HPDE6-E6E7 (cell line): ENCODE results near the gene CARD9.
"Not testable (repeated sequence)": the region's sequence is repeated elsewhere in the genome, so short reads cannot be mapped to it uniquely, and the experiment has no call there.

Experiments used
- DNase-seq: peaks from one replicate; pipeline ENCODE4 v3.0.0; 2011; ENCODE audit warnings: missing footprints; ENCODE audit errors: extremely low spot score

Gene CARD9

DNA sequence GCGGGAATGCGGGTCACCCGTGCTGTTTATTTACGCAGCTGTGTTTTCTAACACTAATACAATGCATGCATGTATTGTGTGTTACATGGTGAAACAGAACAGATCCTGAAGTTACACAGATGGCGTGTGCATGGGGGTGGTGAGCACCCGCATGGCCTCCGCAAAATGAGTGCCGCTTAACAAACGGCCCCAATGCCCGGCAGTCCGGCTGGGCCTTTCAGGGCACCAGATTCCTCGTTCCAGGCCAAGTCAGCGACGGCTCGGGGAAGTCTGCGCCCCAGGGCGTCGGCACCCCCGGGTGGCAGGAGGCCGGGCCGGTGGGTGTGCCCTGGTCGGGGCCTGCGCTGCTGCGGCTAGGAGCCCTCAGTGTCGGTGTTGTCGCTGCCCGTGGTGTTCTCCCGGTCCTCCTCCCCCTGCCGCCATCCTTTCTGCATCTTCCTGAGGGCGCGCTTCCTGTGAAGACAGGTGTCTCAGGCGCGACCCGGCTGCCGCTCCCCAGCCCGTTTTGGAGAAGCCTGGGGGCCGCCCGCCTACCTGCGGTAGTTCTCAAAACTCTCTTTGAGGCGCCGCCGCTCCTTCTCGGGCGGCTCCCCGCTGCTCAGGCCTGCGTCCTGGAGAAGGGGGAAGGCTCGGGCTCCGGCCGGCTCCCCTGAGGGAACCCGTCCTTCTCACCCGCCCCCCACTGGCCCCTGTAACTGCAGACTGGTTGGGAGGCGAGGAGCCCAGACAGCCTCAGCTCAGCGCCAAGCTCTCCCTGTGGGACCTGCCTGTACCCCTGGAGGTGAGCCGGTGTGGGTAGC is 9.3 kb downstream of the CARD9 start:
- no peak for DNase-seq

DNA sequence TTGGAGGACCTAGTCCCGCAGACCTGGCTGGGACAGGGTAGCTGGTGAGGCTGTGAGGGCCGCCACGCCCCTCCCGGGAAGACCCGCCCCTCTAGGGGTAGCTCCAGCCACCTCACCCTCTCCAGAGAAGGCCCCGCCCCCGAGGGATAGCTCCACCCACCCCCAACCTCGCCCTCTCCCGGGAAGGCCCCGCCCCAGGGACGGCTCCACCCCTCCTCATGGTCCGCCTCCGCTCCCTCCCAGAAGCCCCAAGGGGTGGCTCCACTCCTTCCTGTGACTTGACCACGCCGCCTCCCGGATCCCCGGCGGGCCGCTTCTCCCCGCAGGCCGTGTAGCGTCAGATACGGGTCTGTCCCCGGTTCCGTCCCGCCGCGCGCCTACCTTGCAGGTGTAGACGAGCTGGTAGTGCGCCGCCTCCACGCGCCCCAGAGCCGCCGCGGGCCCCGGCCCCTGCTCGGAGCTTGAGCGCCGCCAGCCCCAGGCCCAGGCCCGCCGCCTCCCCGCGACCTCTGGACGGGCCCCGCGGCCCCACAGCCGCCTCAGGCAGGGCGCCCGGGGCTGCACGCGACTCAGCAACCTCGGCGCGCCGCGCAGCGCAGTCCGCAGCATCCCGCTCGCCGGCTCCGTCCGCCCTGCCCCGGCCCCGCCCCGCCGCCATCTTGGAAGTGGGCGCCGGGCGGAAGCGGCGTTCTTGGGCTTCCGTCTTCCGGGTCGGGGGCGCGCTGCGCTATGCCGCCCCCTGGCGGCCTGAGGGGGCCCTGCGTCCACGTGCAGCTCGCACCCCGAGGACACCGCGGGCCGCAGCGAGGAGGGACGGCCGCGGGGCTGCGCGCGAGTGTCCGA is 10.1 kb downstream of the CARD9 start, which contains the start of gene DNLZ:
Gene DNLZ, minus strand, starts transcription at position 639 of the 843 bp plus-strand sequence. Its CDS starts 30 bp downstream, at position 609.
- DNase-seq: peak; percentile 93

DNA sequence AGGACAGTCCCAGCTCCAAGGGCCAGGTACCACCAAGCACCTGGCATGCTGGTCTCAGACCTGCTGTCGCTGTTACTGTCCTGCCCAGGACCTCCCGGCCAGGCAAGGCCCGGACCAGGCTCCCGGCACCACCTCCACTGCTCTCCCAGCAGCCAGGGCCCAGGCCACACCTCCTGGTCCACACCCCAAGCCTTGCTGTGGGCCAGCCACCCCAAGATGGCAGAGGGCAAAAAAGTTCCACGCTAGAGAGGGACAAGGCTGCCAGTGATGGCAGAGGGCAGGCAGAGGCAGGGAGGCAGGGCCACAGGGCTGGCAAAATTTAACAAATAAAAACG is 11.1 kb downstream of the CARD9 start:
- DNase-seq: no peak

DNA sequence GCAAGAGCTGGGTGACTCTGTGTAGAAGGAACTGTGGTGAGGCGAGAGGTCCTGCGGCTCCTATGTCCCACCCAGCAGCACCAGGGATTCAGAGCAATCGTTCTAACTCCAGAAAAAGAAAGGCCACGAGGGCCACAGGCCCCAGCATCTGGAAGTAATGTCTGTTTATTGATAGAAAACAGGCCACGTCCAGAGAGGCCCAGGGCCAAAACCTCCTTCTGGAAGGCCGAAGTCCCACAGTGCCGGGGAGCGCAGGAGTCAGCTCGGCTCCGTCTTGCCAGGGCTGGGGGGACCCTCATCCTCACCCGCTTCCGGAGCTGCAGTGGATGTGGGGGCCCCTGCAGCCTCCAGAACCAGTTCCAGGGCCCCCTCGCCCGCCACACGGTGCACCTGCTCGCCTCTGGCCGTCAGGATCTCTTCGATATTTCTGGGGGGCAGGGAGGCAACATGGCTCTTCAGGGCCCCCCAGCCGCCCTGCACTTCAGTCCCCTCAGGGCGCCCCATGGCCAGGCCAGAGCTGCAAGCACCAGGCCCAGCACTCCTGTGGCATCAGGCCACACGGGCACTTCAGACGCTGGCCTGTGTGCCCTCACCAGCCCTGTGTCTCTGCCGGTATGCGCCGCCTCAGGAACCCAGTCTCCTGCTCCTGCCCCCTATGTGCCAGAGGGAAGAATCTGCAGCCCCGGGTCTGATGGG is 11.6 kb downstream of the CARD9 start:
- DNase-seq: no peak

DNA sequence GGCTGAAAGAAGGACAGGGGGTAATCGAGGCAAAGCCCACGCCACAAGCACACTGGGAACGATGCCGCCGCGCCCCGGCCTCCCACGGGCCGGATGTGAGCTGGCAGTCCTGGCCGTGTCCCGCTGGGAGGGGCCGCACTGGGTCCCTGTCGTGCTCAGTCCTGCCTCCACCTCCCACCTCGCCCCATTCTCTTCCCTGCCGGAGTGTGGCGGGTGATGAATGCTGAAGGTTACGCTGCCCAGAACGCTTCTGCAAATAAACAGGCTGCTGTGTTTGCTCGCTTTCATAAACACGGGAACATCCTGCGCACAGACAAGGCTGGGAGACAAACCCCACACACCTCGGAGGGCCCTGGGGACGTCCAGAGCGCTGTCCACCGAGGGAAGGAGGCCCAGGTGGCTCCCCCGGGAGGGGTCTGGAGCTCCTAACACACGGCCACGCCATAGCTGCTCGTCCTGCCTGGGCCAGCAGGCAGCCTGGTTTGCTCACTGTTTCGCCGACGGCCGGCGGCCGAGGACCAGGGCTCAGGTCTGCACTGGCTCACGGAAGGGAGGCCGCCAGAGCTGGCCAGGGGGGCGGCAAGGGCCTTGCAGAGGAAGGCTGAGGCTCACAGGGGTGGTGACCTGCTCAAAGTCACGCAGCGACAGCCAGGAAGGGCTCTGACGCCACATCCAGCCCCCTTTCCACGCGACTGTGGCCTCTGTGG is 12.3 kb downstream of the CARD9 start:
- no peak for DNase-seq

DNA sequence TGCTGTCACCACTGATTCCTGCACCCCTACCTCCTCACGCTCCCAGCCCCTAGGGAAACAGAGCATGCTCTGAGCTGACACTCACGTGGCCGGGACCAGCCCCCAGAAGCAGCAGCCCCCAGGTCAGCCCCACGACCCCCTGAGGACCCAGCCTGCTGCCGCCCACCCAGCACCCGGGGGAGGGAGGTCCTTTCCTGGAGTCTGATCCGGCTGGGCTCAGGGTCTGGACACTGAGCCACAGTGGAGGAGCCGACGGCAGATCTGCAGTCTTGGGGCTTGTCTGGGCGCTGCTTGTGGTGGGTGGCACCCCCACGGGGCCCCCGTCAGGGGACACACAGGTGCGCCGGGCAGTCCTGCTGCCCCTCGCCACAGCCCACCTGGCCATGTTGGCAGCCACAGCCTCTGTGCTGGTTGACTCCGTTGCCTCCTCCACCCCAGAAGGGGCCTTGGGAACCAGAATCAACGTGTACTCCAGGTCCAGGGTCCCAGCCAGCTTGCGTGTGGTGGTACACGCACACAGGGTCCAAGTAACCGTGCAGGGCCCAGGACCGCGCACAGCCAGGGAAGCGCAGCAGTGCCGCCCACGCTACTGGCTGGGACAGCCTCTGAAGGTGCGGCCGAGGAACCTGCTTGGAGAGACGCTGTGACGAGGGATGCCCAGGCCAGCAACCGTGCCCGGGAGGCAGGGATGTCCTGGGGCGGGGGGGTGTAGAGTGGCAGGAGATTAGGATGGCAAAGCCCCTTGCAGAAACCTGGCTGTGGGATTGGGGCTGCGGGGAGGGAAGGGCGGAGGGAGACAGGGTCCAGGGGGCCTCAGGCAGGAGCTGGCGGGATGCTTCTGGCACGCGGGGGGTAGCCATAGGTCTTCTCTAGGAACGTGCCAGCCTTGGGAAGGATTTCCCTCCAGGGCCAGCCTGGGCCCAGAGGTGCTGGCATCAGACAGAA is 13.4 kb downstream of the CARD9 start:
- no peak for DNase-seq

DNA sequence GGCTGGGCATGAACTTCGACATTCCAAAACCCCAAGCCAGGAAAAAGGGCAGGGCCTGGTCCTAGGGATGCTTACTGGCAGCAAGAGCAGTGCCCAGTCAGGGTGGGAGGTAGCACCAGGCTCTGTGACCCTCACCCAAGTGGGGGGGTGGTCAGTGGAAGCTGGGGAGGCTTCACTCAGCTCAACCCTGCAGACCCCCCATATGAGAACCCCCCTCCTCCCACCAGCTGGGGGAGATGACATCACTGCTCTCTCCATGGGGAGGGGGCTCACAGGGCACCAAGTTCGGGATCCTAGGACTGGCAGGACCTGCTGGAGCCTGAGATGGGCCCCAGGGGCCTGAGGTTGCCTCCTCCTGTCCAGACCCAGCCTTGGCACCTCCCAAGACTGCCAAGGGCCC is 14.6 kb downstream of the CARD9 start:
- DNase-seq: no peak

DNA sequence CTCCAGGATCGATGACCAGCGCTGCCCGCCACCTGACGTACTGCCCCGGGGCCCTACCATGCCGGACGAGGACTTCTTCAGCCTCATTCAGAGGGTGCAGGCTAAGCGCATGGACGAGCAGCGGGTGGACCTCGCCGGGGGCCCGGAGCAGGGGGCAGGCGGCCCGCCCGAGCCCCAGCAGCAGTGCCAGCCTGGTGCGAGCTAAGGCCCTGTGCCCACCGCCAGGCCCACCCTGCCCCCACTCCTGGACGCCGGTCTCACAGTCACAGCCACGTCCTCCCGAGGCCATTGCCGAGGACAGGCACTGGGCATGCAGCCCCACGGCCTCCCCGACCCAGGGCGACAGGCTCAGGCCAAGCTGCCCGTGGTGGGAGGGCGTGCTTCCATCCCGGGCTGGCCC is 15.5 kb downstream of the CARD9 start:
- DNase-seq: no peak

DNA sequence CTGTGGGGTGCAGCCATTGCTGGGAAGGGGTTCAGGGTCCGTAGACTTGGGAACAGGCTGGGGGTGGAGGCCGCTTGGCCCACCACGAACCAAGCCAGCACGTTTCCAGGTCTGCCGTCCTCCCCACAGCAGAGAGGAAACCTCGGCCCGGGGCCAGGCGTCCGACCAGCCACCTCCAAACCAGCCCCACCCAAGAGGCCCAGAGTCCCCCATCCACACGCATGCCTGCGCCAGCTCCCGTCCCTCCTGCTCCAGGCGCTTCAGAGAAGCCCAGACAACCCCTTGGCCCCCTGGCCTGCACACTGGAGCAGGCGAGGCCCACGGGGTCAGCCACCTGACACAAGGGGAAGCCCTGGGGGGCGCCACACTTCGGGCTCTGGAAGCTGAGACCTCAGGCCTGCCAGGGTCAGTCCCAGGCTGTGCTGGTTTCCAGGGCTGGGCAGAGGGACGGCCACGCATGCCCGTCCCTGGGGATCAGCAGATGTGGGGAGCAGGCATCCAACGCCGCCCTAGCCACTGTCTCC is 16.2 kb downstream of the CARD9 start:
- no peak for DNase-seq

DNA sequence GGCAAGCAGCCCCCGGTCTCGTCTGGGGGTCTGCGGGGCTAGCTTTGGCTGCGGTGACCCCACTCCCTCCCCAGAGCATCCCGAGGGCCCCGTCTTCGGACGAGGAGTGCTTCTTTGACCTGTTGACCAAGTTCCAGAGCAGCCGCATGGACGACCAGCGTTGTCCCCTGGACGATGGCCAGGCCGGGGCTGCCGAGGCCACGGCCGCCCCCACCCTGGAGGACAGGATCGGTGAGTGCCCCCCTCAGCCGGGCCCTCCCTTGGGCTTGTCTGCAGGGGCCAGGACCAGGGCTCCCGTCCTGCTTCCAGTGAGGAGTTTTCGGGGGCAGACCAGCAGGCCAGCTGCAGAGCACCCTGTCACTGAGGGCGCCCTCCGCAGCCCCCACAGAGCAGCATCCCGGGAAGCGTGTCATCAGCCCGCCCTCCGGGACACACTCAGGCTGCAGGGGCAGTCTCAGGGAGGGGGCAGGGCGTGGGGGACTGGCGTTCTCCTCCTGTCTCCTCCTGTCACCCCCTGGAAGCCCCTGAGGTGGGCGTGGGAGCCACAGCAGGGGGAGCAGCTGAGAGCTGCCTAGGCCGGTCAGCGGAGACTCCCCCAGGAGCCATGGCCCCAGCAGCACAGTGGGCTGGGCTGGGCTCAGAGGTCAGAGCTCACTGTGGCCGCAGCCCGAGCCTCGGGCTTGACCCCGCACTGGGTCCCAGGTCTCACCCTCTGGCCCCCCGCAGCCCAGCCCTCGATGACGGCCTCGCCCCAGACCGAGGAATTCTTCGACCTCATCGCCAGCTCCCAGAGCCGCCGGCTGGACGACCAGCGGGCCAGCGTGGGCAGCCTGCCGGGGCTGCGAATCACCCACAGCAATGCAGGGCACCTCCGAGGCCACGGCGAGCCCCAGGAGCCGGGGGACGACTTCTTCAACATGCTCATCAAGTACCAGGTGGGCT is 17.6 kb downstream of the CARD9 start:
- no peak for DNase-seq

DNA sequence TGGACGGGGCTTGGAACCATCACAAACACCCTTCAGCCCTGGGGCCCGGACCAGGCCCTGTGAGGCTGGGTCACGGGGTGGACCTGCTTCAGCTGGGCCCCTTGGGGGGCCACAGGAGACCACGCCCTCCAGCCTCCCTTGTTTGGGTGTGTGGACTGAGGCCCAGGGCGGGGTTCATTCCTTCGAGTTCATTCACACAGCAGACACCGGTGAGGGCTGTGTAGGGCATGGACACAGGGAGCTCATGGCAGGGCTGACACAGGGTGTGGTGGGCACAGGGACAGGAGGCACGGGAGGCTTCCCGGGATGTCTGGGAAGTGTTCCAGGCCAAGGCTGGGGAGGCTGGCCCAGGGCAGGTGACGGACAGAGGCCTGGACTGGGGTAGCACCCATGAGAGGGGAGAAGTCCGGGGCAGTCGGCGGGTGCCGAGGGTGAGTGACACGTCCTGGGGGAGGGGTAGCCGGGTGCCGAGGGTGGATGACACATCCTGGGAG is 18.8 kb downstream of the CARD9 start:
- DNase-seq: peak; percentile 28

DNA sequence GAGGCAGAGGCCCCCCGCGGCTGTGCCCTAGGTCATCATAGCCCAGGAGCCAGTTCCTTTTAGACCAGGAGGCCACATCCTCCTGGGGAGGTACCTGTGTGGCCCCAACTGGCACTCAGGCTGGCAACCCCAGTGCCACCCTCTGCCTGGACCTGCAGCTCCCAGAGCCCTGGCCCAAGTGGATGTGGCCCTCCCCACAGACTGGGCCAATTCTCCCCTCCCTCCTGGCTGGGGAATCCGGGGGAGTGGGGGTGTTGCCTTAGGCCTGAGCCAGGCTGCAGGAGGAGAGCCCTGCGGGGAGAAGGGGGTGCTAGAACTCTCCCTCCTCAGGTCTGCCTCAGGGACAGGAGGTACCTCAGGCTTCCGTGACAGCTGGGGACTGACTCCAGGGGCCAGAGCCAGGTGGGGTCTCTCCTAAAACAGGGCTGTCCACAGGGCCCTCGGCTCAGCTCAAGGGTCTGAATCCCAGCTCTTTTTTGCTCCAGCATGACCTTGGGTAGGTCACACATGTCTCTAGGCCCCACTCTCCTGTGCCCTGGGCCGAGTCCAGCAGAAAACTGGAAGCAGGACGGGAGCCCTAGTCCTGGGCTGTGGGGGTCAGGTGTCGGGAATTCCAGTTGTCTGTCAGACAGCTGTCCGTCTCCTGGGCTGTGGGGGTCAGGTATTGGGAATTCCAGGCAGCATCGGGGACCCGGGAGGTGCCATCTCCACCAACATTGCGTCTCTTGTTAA is 19.5 kb downstream of the CARD9 start:
- DNase-seq: no peak

DNA sequence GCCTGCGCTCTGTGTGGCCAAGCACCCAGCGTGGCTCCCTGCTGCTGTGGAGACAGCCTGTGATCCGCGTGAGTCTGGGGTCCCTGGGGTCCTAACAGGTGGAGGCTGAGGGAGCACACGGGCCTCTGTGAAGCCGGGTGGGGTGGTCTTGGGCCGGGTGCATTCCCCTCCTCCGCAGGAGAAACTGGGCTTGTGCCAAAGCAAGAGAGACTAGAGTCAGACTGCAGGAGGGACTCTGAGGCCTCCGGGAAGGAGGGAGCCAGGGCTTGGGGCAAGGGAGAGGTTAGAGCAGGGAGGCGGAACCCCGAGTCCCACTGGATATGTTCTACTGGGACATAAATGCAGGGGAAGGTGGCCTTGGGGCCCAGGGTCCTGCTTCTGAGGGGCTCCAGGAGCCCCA is 20.4 kb downstream of the CARD9 start:
- no peak for DNase-seq

DNA sequence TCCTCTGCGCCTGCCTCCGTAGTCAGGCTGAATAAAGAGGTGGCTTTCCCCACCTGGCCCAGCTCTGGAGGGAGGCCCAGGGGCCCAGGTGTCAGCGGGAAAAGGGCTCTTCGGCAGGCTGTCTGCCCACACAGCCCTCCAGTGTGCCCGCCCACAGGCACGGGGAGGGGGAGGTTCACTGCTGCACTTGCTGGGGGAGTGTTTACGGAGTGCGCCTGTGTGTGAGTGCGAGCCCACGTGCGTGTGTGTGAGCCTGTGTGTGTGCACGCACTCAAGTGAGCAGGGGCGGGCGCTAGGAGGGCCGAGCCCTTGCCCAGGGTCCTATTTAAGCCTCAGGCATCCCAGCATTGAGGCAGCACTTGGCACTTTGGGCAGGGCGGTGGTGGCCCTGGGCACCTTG is 20.8 kb downstream of the CARD9 start:
- DNase-seq: no peak

DNA sequence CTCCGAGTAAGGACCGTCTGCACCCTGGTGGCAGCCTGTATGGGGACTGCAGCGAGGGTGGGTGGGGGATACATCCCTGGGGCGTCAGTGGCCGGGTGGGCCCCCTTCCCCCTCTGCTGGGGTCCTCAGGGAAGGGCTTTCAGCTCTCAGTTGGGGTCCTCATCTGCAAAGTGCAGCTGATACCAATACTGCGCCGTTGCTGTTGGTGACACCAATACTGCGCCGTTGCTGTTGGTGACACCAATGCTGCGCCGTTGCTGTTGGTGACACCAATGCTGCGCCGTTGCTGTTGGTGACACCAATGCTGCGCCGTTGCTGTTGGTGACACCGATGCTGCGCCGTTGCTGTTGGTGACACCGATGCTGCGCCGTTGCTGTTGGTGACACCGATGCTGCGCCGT is 21.6 kb downstream of the CARD9 start:
- DNase-seq: not testable (repeated sequence)

DNA sequence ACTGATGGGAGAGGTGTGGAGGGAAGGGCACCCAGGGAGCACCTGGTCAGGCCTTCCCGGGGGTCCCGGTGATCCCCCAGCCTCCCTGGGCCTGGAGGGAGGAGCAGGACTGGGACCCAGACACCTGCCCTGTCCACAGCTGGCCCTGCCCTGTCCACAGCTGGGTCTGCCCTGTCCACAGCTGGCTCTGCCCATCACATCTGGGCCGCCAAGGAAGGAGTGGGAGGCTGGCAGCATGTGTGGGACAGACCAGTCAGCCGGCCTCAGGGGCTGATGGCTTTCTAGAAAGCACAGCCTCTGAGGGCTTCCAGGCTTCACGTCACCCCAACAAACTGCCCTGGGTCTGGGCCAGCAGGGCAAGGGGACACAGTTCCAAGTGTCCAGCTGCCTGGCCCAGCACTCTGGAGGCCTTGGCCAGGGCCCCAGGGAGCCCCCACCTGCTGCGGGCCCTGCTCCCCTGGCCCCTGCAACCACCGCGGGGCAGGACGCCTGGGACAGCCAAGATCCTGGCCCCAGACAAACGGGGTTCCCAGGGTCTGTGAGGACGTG is 22.1 kb downstream of the CARD9 start:
- DNase-seq: no peak

DNA sequence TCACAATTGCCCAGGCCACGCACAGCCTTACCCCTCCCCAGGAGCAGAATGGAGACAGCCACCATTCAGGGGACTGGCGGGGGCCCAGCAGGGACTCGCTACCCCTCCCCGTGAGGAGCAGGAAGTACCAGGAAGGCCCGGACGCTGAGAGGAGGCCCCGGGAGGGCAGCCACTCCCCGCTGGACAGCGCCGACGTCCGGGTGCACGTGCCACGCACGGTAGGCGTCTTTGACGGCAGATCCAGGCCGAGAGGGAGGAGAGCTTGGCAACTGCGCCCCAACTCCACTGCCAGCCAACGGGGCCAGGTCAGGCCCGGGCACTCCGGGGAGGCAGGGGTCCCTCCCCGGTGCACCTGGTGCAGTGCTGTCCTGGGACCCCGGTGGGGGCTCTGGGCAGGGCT is 23.9 kb downstream of the CARD9 start:
- DNase-seq: no peak

DNA sequence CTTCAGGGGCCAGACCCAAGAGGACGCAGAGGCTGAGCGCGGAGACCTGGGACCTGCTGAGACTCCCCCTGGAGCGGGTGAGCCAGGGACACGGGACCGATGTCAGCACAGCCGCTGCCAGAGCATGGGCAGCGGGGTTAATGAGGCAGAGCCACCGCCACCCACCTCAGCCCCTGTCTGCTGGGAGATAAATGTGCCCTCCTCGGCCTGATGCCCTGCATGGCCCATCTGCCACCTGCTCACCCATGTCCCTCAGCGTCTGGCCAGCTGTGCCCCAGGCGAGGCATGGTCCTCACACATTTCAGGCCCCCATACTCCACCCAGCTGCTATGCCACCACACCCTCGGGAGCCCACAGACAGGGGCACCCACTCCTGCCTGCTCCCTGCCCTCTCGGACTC is 24.8 kb downstream of the CARD9 start:
- DNase-seq: no peak
